ENCODE data around the gene CNOT4. TPM values are rescaled to one million over a fixed set of nuclear protein-coding genes. Genes with fewer than 3 reads are reported as not detected.

The CNOT4 gene
- total and polyA plus RNA-seq, 2 of the 8 experiments (the other 6 are each of a cell fraction or from before 2014, with no cell fraction given) = 10.9 to 25.8 TPM

DNA sequence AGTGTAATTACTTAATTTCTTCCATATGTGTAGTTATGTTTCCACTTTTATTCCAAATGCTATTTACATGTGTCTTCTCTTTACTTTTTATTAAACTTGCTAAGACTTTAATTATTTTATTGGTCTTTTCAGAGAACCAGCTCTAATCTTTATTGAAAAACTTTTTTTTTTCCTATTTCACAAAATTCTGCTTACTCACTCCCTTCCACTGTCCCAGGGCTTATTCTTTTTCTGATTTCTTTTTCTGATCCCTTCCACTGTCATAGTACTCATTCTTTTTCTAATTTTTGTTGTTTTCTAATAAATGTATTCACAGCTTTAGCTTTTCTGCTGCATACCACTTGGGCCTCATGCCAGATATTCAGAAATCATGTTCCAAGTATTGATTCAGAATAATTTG, 82.7 kb downstream of the CNOT4 start:
- no peak overlapping the region for H3K23ac ChIP-seq (ENCODE audit: insufficient read length)
- H3K56ac ChIP-seq (replicated peaks; ENCODE audit: insufficient read length, low read depth, low read length) = no peak overlapping the region
- H3K36me3 ChIP-seq (ENCODE audit: control insufficient read depth in 2 of 4, insufficient read depth in 4 of 4, low read length in 3 of 4) = no peaks in the 10 kb centered on the region
- no peaks in the 10 kb centered on the region for H4K20me1 ChIP-seq (replicated peaks in 1 of 2; ENCODE audit: control insufficient read depth in 1 of 2, insufficient read depth in 2 of 2, low read length in 2 of 2)
- no peak overlapping the region for H4K91ac ChIP-seq (replicated peaks; ENCODE audit: insufficient read length, low read length)
- no peak overlapping the region for H3K4me3 ChIP-seq (ENCODE audit: extremely low read depth in 1 of 4, insufficient read depth in 2 of 4, low read depth in 3 of 4, low read length in 4 of 4)
- no peak overlapping the region for H3K9ac ChIP-seq (replicated peaks in 1 of 4; ENCODE audit: extremely low read depth in 1 of 4, low read depth in 3 of 4, low read length in 3 of 4)
- no peak overlapping the region for H3K18ac ChIP-seq (ENCODE audit: extremely low read depth, low read length)
- 0 out of 7 replicates have a peak, but pooled peaks cover 0 to 3% (median 0%) of the 10 kb centered on the region in 4 experiments for H3K4me1 ChIP-seq (replicated peaks in 1 of 4; ENCODE audit: control insufficient read depth in 3 of 4, insufficient read depth in 4 of 4, low read length in 3 of 4)
- H3K27me3 ChIP-seq (replicated peaks in 1 of 4; ENCODE audit: control insufficient read depth in 3 of 4, extremely low read depth in 1 of 4, insufficient read depth in 3 of 4, low read length in 3 of 4) = no peaks in the 10 kb centered on the region
- POLR2A ChIA-PET (ENCODE audit: partially characterized antibody) = interaction anchor here (0.6 kb wide), 1 partner anchor 73 kb away, joined by 4 read pairs; no protein-coding TSS in a partner anchor
- no peaks in the 10 kb centered on the region for H3K9me3 ChIP-seq (ENCODE audit: insufficient read depth in 2 of 2, low read depth in 1 of 2, low read length in 1 of 2)
- no peak overlapping the region for H4K8ac ChIP-seq (ENCODE audit: extremely low read depth, insufficient read depth, low read length)
- H2AFZ ChIP-seq (ENCODE audit: low read length) = no peak overlapping the region
- H2AK5ac ChIP-seq (ENCODE audit: low read depth, low read length) = no peak overlapping the region
- CTCF ChIA-PET (ENCODE audit: partially characterized antibody) = interaction anchor here (0.6 to 1.6 kb wide), 4 partner anchors 11 to 236 kb away, joined by 3 read pairs; no protein-coding TSS in a partner anchor
- no peak overlapping the region for H2BK20ac ChIP-seq (ENCODE audit: low read length)
- no peak overlapping the region for H3K4ac ChIP-seq (replicated peaks; ENCODE audit: insufficient read length, low read depth, low read length)
- FAIRE-seq (no peak), DNase-seq (ENCODE audit: low read depth in 1 of 2, low spot score in 2 of 2) (no peak)
- no peak overlapping the region for H3K14ac ChIP-seq (ENCODE audit: insufficient read length)
- no peak overlapping the region for H2BK12ac ChIP-seq (ENCODE audit: low read depth, low read length)
- H3K4me2 ChIP-seq (ENCODE audit: insufficient read depth in 1 of 2, low read depth in 2 of 2, low read length in 2 of 2) = no peak overlapping the region
- no peak overlapping the region for H2BK15ac ChIP-seq (ENCODE audit: low read length)
- H3K23me2 ChIP-seq (ENCODE audit: low read depth, low read length) = no peaks in the 10 kb centered on the region; the same call in 1 of the 2 replicates
- H3K27ac ChIP-seq (ENCODE audit: low read depth, low read length) = no peak overlapping the region
- H4K5ac ChIP-seq (ENCODE audit: insufficient read length, low read depth, low read length) = no peak overlapping the region
- no peak overlapping the region for H2BK120ac ChIP-seq (replicated peaks; ENCODE audit: low read depth, low read length)
- no peak overlapping the region for H2BK5ac ChIP-seq (ENCODE audit: low read depth, low read length)
- peaks cover 0 to 37% of the 10 kb centered on the region in 2 experiments; a peak in 2 of 4 replicates for H3K79me2 ChIP-seq (ENCODE audit: control insufficient read depth in 1 of 2, insufficient read depth in 2 of 2, low read length in 2 of 2)
- 0 out of 2 replicates have a peak, but pooled peaks cover 2% of the 10 kb centered on the region for H3K79me1 ChIP-seq (ENCODE audit: low read depth, low read length)
- TF ChIP-seq RBBP5 (IDR thresholded peaks at IDR 0.05; ENCODE audit: borderline replicate concordance, low read depth, low read length) (no peak), RNF2 (IDR thresholded peaks at IDR 0.05; ENCODE audit: borderline replicate concordance, low read depth, low read length, missing control alignments, poor library complexity, severe bottlenecking) (no peak), RAD21 (IDR thresholded peaks at IDR 0.05 in 1 of 2, conservative IDR thresholded peaks at IDR 0.05 in 1 of 2; ENCODE audit: low read depth in 2 of 2, low read length in 2 of 2) (no peak), KDM1A (IDR thresholded peaks at IDR 0.05; ENCODE audit: borderline replicate concordance, low read length) (no peak)
- TF ChIP-seq, protein P1, sequence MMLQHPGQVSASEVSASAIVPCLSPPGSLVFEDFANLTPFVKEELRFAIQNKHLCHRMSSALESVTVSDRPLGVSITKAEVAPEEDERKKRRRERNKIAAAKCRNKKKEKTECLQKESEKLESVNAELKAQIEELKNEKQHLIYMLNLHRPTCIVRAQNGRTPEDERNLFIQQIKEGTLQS (IDR thresholded peaks at IDR 0.05; ENCODE audit: insufficient read depth, low read depth, low read length) = no peak
